GM06990 (cell line): ENCODE measurements around the gene ADGRG3.

Source experiments
- DNase-seq: peaks from one replicate; pipeline ENCODE4 v3.0.0-alpha.2; 2011; ENCODE audit not compliant: insufficient read length; ENCODE audit errors: extremely low read depth
- H3K27me3 ChIP-seq: replicated peaks from 2 replicates; pipeline ENCODE4 v1.6.0; 2011; ENCODE audit warnings: low read length; ENCODE audit not compliant: control insufficient read depth, insufficient read depth
- H3K36me3 ChIP-seq: 2 replicates; pipeline ENCODE4 v1.5.1; 2011; ENCODE audit warnings: low read length; ENCODE audit not compliant: control insufficient read depth, insufficient read depth
- H3K4me3 ChIP-seq: replicated peaks from 2 replicates; pipeline ENCODE4 v1.5.1; 2011; ENCODE audit warnings: low read depth, mild to moderate bottlenecking, control low read depth, low read length
- CTCF ChIP-seq: IDR thresholded peaks from 2 replicates; pipeline ENCODE4 v1.5.1; 2011; ENCODE audit warnings: low read length, control low read depth, mild to moderate bottlenecking, inconsistent platforms; ENCODE audit not compliant: insufficient read depth, poor library complexity, severe bottlenecking

The ADGRG3 gene

GRCh38 chr16:57736419-57737351 lies 68.6 kb downstream of the ADGRG3 start:
- Histone ChIP-seq H3K27me3 (no peaks in the 10 kb centered on the region), H3K36me3 (peaks cover 1% of the 10 kb centered on the region), H3K4me3 (peak overlapping the region; percentile 94)
- no peak for TF ChIP-seq CTCF
- no peak for DNase-seq

- Histone ChIP-seq H3K27me3 (no peaks in the 10 kb centered on the region), H3K36me3 (peaks cover 1% of the 10 kb centered on the region), H3K4me3 (no peak overlapping the region)
- no peak for TF ChIP-seq CTCF
- DNase-seq = no peak
These were observed 70.7 kb downstream of the ADGRG3 start for GRCh38 chr16:57738844-57739243.
